Measurements from ENCODE around the gene CMC1. TPM values are rescaled to one million over a fixed set of nuclear protein-coding genes. Genes with fewer than 3 reads are reported as not detected.

The CMC1 gene
- total and polyA plus RNA-seq, 9 of the 15 experiments (the other 6 are each of a cell fraction or from before 2014, with no cell fraction given): 15.9 to 74.6 (median 48.9) TPM

- peak; percentile 79 for TF ChIP-seq L3MBTL2 (IDR thresholded peaks at IDR 0.05)
- peak; percentile 58; the same call in 1 of the 2 replicates for TF ChIP-seq ELF2 (CRISPR knock-in tag; IDR thresholded peaks at IDR 0.05)
- TF ChIP-seq RB1 (IDR thresholded peaks at IDR 0.05; ENCODE audit: low read depth): peak; percentile 66
- TF ChIP-seq NCOR1 (IDR thresholded peaks at IDR 0.05): 0 out of 2 replicates have a peak, but pooled peaks have one; percentile 13
- peak; percentile 20 for TF ChIP-seq CREB1 (IDR thresholded peaks at IDR 0.05)
- peak; percentile 28; the same call in 1 of the 2 replicates for TF ChIP-seq CREB1 (CRISPR knock-in tag; IDR thresholded peaks at IDR 0.05)
- TF ChIP-seq CHAMP1 (IDR thresholded peaks at IDR 0.05): no peak
- TF ChIP-seq ASH1L (IDR thresholded peaks at IDR 0.05; ENCODE audit: borderline replicate concordance, low read depth, partially characterized antibody): no peak
- no peak for TF ChIP-seq ZNF12 (CRISPR knock-in tag; IDR thresholded peaks at IDR 0.05)
- TF ChIP-seq CTCF (IDR thresholded peaks at IDR 0.05 in 2 of 3, conservative IDR thresholded peaks at IDR 0.05 in 1 of 3; ENCODE audit: insufficient read depth in 2 of 3, low read depth in 1 of 3, low read length in 3 of 3): peak in 1 of 3 experiments; percentile 1; a peak in 1 of 6 replicates
- TF ChIP-seq E2F8 (IDR thresholded peaks at IDR 0.05; ENCODE audit: low read depth, partially characterized antibody): peak; percentile 60
- 0 out of 4 replicates have a peak, but pooled peaks of 1 of the 2 experiments have one; percentile 8 for TF ChIP-seq ARNT (IDR thresholded peaks at IDR 0.05)
- TF ChIP-seq KDM5B (IDR thresholded peaks at IDR 0.05; ENCODE audit: insufficient replicate concordance, low read depth, low read length): peak; percentile 98
- 0 out of 2 replicates have a peak, but pooled peaks have one; percentile 53 for TF ChIP-seq THRB (CRISPR knock-in tag; conservative IDR thresholded peaks at IDR 0.05)
- TF ChIP-seq ID3 (CRISPR knock-in tag; IDR thresholded peaks at IDR 0.05): no peak
- no peak for TF ChIP-seq ID3 (tag; IDR thresholded peaks at IDR 0.05)
- no peak for TF ChIP-seq ZNF583 (CRISPR knock-in tag; IDR thresholded peaks at IDR 0.05)
- TF ChIP-seq POLR2G (IDR thresholded peaks at IDR 0.05; ENCODE audit: low read depth, low read length): peak; percentile 95
Observed at GRCh38 chr3:28241221-28242160, at the start of gene CMC1 (continued).
